Adrenal gland (tissue), 12 donors: ENCODE data around the gene SLC7A10. TPM values are rescaled to one million over a fixed set of nuclear protein-coding genes. Genes with fewer than 3 reads are reported as not detected.
"Not testable (repeated sequence)": the region's sequence is repeated elsewhere in the genome, so short reads cannot be mapped to it uniquely, and the experiment has no call there.

Experiments
- DNase-seq, 7 donors: peaks; one replicate each; pipeline ENCODE4 v3.0.0-alpha.2; 2019 to 2020
- H3K27ac ChIP-seq, 5 donors: fragments of 200-600 bp; sonication (generic) in 4 of 5; 1 replicate in 3 of 5; 2 replicates in 2 of 5; pipeline versions ENCODE4 v1.5.1 to v1.8.0; 2016 to 2020; ENCODE audit warnings: mild to moderate bottlenecking in 1 of 5
- H3K27me3 ChIP-seq: fragments of 200-600 bp; 2 replicates; pipeline ENCODE4 v1.8.0; 2021
- H3K36me3 ChIP-seq, 2 donors: fragments of 200-600 bp; replicated peaks in 1 of 2; 1 replicate in 1 of 2; 2 replicates in 1 of 2; pipeline versions ENCODE4 v1.5.1 to v1.8.0; 2018 to 2022
- H3K4me1 ChIP-seq, 2 donors: fragments of 200-600 bp; replicated peaks in 1 of 2; 1 replicate in 1 of 2; 2 replicates in 1 of 2; pipeline versions ENCODE4 v1.5.1 to v1.8.0; 2018 to 2021
- H3K4me3 ChIP-seq, 4 donors: fragments of 200-600 bp; sonication (generic) in 3 of 4; one replicate each; pipeline ENCODE4 v1.5.1; 2016 to 2018
- H3K9me3 ChIP-seq, 3 donors: fragments of 200-600 bp; sonication (generic) in 1 of 3; replicated peaks in 1 of 3; 1 replicate in 2 of 3; 2 replicates in 1 of 3; pipeline versions ENCODE4 v1.5.1 to v1.8.0; 2016 to 2021
- POLR2A ChIP-seq, 2 donors: fragments of 450-650 bp; IDR thresholded peaks; one replicate each; pipeline ENCODE4 v1.6.1; 2017; ENCODE audit warnings: antibody characterized with exemption in 2 of 2, mild to moderate bottlenecking in 2 of 2, moderate library complexity in 1 of 2
- WGBS, 4 donors: extraction: QIAGEN DNeasy Blood & Tissue Kit in 2 of 4; methylation state at CpG; one replicate each; pipeline versions ENCODE4 v1.1.5 to v1.1.7; 2013 to 2017; 5-methylcytosine and 5-hydroxymethylcytosine counted together
- intact Hi-C, 2 donors: fragments of 100-400 bp; cut with DNase I; formaldehyde crosslinking; loops; one replicate each; pipeline versions ENCODE4 v1.14.1 to v1.15.0; 2022 to 2023
- polyA plus RNA-seq, 3 donors: library from polyadenylated mRNA; stranded (reverse); fragments of 200-250 nt in 2 of 3; fragments of 350-450 nt in 1 of 3; fragmentation: Illumina TruSeq in 1 of 3; extraction: RNeasy Lipid Tissue Mini Kit (QIAGEN cat#74804) in 1 of 3; gene quantifications; one replicate each; pipeline ENCODE4 v1.2.3, GENCODE V29; 2013 to 2014
- total RNA-seq, 9 donors: library from RNA; depleted of rRNA in 4 of 9; stranded (reverse); fragments of >200 nt in 4 of 9; fragments of 120-200 nt in 1 of 9; fragmentation: NEBNext Ultra II Directional in 1 of 9; extraction: Animal tissue kit (Norgen Biotek cat#: 25700) in 1 of 9; gene quantifications; one replicate each; pipeline versions ENCODE4 v1.1.0 to v1.2.4, GENCODE V29; 2013 to 2023
- TF ChIP-seq, protein P1 (sequence below), 6 experiments: fragments of 450-650 bp in 4 of 6; fragments of 200-600 bp in 2 of 6; sonication (generic) in 1 of 6; IDR thresholded peaks; 1 replicate in 5 of 6; 2 replicates in 1 of 6; pipeline versions ENCODE4 v1.5.1 to v1.8.0; 2016 to 2021; ENCODE audit warnings: antibody characterized with exemption in 6 of 6, mild to moderate bottlenecking in 2 of 6, moderate library complexity in 1 of 6
- donor health status: healthy with polysubstance abuse.
- donor health status: Bipolar disorder and iron deficiency.
- donor health status: DM: yes; HTN: yes; CAD: no.
- donor health status: DM: no; HTN: no; CAD: no.
- donor health status: DM: no; HTN: no; CAD: no.
- donor health status: DM: yes; HTN: yes; CAD: no.

SLC7A10 gene
- total and polyA plus RNA-seq, 12 donors = 0.14 to 9.3 (median 0.45) TPM; not detected in 4

DNA sequence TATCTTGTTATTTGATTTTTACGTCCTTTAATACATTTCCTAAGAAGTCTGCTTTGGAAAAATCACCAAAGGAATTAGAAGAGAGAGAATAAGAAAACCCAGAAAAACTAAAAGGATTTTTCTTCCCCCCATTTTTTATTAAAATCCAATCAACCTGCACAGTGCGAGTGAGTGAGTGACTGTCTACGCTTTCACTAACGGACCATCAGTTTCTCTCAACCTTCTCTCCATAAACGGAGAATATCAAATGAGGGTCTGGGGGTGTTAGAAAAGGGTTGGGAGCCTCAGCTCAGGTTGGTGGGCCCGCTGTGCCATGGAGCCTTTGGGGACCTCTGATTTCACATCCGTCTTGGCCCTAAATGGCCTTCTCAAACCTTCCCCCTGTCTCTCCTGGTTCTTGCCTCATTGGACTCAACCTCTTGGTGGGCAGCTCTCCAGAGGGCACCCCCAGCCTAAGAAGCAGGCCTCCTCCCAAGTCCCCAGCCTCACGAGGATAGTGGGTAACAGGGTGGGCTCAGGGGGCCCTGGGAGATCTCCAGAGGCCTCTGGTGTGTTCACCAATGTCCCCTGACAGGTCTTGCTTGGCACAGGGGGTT is 32.3 kb downstream of the SLC7A10 start:
- DNase-seq = no peak
- 76 to 86% (median 84%) methylated on average over 7 to 8 of the region's 8 CpGs for WGBS, 4 donors
- Histone ChIP-seq H3K9me3 (no peaks in the 10 kb centered on the region), H3K4me3 (peak overlapping the region in 1 of 4 donors; percentile 52), H3K27me3 (no peaks in the 10 kb centered on the region), H3K4me1 (peaks cover 9% of the 10 kb centered on the region in 2 donors), H3K27ac (no peak overlapping the region), H3K36me3 (peaks cover 0 to 2% of the 10 kb centered on the region in 2 donors)
- intact Hi-C loops = loop anchor here in 1 of 2 donors (10.0 kb wide), 1 partner anchor 219 kb away; the partner anchor contains the start of genes CEP89 and FAAP24
- no peak for TF ChIP-seq POLR2A (IDR thresholded peaks at IDR 0.05)
- TF ChIP-seq, protein P1, sequence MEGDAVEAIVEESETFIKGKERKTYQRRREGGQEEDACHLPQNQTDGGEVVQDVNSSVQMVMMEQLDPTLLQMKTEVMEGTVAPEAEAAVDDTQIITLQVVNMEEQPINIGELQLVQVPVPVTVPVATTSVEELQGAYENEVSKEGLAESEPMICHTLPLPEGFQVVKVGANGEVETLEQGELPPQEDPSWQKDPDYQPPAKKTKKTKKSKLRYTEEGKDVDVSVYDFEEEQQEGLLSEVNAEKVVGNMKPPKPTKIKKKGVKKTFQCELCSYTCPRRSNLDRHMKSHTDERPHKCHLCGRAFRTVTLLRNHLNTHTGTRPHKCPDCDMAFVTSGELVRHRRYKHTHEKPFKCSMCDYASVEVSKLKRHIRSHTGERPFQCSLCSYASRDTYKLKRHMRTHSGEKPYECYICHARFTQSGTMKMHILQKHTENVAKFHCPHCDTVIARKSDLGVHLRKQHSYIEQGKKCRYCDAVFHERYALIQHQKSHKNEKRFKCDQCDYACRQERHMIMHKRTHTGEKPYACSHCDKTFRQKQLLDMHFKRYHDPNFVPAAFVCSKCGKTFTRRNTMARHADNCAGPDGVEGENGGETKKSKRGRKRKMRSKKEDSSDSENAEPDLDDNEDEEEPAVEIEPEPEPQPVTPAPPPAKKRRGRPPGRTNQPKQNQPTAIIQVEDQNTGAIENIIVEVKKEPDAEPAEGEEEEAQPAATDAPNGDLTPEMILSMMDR (IDR thresholded peaks at IDR 0.05) = no peak

GRCh38 chr19:33192010-33192409 is 33.6 kb downstream of the SLC7A10 start:
- Histone ChIP-seq H3K27ac (no peak overlapping the region), H3K27me3 (no peaks in the 10 kb centered on the region), H3K4me1 (peaks cover 9% of the 10 kb centered on the region in 2 donors), H3K36me3 (peaks cover 0 to 2% of the 10 kb centered on the region in 2 donors), H3K4me3 (no peak overlapping the region), H3K9me3 (no peaks in the 10 kb centered on the region)
- TF ChIP-seq POLR2A (IDR thresholded peaks at IDR 0.05) = no peak
- TF ChIP-seq, protein P1 (IDR thresholded peaks at IDR 0.05) = no peak
- DNase-seq = peak in 2 of 7 donors; percentile 7 to 10
- intact Hi-C loops = loop anchor here in 1 of 2 donors (10.0 kb wide), 1 partner anchor 217 kb away; the partner anchor contains the start of genes CEP89 and FAAP24
- 66 to 75% (median 69%) methylated on average over 7 of the region's 7 CpGs for WGBS, 4 donors

DNA sequence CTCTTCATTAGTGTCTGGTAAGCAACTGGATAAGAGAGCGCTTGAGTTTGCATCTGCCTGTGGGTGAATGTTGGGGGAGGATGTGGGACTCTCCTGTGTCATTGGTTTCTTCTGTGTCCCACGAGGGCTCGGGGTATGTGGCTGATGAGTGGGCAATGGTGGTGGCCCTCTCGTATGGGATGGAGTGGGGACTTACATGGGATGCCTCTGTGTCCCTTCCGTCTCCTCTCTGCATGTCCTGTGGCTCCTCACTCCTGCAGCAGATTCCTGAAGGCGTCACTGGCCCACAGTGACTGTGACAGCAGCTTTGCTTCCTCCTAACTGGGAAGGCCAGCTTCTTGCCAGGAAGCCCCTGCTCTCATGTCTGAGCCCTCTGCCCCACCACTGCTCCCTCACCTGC is 34.1 kb downstream of the SLC7A10 start:
- intact Hi-C loops = loop anchor here in 1 of 2 donors (10.0 kb wide), 1 partner anchor 217 kb away; the partner anchor contains the start of genes CEP89 and FAAP24
- Histone ChIP-seq H3K27ac (no peak overlapping the region), H3K27me3 (no peaks in the 10 kb centered on the region), H3K36me3 (no peaks in the 10 kb centered on the region), H3K4me1 (peaks cover 9% of the 10 kb centered on the region in 2 donors), H3K4me3 (no peak overlapping the region), H3K9me3 (no peaks in the 10 kb centered on the region)
- no peak for TF ChIP-seq POLR2A (IDR thresholded peaks at IDR 0.05)
- TF ChIP-seq, protein P1 (IDR thresholded peaks at IDR 0.05) = no peak
- 89 to 100% (median 91%) methylated on average over 3 to 6 of the region's 6 CpGs for WGBS, 4 donors
- DNase-seq = peak in 2 of 7 donors; percentile 4 to 6

DNA sequence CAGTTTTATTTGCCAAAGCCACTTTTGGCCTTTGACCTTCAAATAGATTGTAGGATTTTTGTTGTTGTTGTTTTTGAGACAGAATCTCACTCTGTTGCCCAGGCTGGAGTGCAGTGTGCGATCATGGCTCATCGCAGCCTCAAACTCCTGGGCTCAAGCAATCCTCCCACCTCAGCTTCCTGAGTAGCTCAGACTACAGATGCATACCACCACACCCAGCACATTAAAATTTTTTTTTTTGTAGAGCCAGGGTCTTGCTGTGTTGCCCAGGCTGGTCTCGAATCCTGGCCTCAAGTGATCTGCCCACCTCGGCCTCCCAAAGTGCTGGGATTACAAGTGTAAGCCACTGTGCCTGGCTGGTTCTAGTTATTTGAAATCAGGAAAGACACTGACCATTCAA is 34.6 kb downstream of the SLC7A10 start:
- not testable (repeated sequence) for H3K4me3 ChIP-seq, H3K36me3 ChIP-seq, H3K27ac ChIP-seq, H3K9me3 ChIP-seq, DNase-seq, H3K27me3 ChIP-seq, H3K4me1 ChIP-seq
- WGBS, 4 donors = 81 to 98% (median 86%) methylated on average over 3 to 4 of the region's 4 CpGs
- intact Hi-C loops = loop anchor here in 1 of 2 donors (10.0 kb wide), 1 partner anchor 216 kb away; the partner anchor contains the start of genes CEP89 and FAAP24
